ENCODE results near the gene CLCA2.

CLCA2 gene

GRCh38 chr1:86409416-86410021 lies 14.5 kb upstream of the CLCA2 start:
- no peak overlapping the region for H3K4me3 ChIP-seq (ENCODE audit: low read depth, low read length)
- no peak for TF ChIP-seq CTCF (IDR thresholded peaks at IDR 0.05; ENCODE audit: borderline replicate concordance, insufficient read depth, low read depth, low read length)

- no peak overlapping the region for H3K4me3 ChIP-seq (ENCODE audit: low read depth, low read length)
- no peak for TF ChIP-seq CTCF (IDR thresholded peaks at IDR 0.05; ENCODE audit: borderline replicate concordance, insufficient read depth, low read depth, low read length)
Observed at GRCh38 chr1:86410879-86411278, 13.1 kb upstream of the CLCA2 start.

GRCh38 chr1:86416343-86416742 lies 7.6 kb upstream of the CLCA2 start:
- H3K4me3 ChIP-seq (ENCODE audit: low read depth, low read length): no peak overlapping the region
- TF ChIP-seq CTCF (IDR thresholded peaks at IDR 0.05; ENCODE audit: borderline replicate concordance, insufficient read depth, low read depth, low read length): no peak

- peak; percentile 80 for TF ChIP-seq CTCF (IDR thresholded peaks at IDR 0.05; ENCODE audit: borderline replicate concordance, insufficient read depth, low read depth, low read length)
Observed at GRCh38 chr1:86419277-86419903, 4.6 kb upstream of the CLCA2 start.

GRCh38 chr1:86421601-86422280 lies 2.2 kb upstream of the CLCA2 start:
- no peak overlapping the region for H3K4me3 ChIP-seq (ENCODE audit: low read depth, low read length)
- no peak for TF ChIP-seq CTCF (IDR thresholded peaks at IDR 0.05; ENCODE audit: borderline replicate concordance, insufficient read depth, low read depth, low read length)

More at GRCh38 chr1:86419277-86419903, 4.6 kb upstream of the CLCA2 start:
- H3K4me3 ChIP-seq (ENCODE audit: low read depth, low read length): no peak overlapping the region

GRCh38 chr1:86423473-86423872 lies 498 bp upstream of the CLCA2 start:
- H3K4me3 ChIP-seq (ENCODE audit: low read depth, low read length): no peak overlapping the region

More at GRCh38 chr1:86423473-86423872, 498 bp upstream of the CLCA2 start:
- TF ChIP-seq CTCF (IDR thresholded peaks at IDR 0.05; ENCODE audit: borderline replicate concordance, insufficient read depth, low read depth, low read length): no peak

Data from GM12875 (cell line).